ENCODE results near the gene H2BW2.

Gene H2BW2

DNA sequence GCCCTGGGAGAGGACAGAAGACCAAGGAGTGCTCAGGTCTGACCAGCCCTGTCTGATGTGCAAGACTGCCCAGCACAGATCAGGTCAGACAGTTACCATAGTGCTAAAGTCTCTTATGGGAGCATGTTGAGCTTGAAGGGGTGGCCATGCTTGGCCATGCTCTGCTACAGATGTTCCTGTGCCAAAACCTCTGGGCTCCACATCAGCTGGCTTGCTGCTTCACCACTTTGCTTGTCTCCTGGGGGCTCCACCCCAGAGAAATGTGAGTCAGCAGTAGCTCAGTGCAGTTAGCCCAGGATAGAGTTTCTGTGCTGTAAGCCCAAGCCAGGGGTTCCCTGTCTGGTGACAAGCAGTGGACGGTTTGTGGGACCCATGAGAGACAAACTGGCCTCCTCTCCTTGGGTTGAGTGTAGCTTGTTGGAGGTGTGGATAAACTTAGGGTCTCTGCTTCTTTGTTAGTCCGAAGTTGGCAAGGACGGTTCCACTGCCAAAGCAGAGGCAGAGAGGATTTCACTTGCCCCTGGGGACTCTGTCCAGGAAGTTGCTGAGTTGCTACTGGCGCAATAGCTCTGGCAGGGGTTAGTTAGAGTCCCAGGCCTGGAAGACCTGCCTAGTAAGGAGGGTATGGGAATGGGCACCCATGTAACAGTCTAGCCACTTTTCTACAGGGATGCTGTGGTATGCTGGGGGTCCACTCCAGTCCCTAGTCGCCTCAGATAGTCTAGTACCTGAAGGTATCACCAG, 45.0 kb downstream of the H2BW2 start:
- H3K9me3 ChIP-seq (ENCODE audit: control insufficient read depth, insufficient read depth, low read depth, low read length): no peaks in the 10 kb centered on the region
- H3K27ac ChIP-seq (ENCODE audit: extremely low read depth, low read depth, low read length): no peak overlapping the region
- H3K4me3 ChIP-seq (ENCODE audit: low read depth, low read length): no peak overlapping the region
- H3K36me3 ChIP-seq (ENCODE audit: control insufficient read depth in 2 of 2, insufficient read depth in 1 of 2, low read length in 2 of 2): no peaks in the 10 kb centered on the region
- ChIA-PET CTCF (no interaction called here), POLR2A (no interaction called here)
- no peak for TF ChIP-seq ZNF302 (tag by site-specific recombination; IDR thresholded peaks at IDR 0.05; ENCODE audit: low read depth)
- no peak for TF ChIP-seq ZNF10 (tag by site-specific recombination; IDR thresholded peaks at IDR 0.05)
- TF ChIP-seq EGR2 (tag by site-specific recombination; IDR thresholded peaks at IDR 0.05; ENCODE audit: low read depth): no peak
- TF ChIP-seq ZNF768 (tag by site-specific recombination; IDR thresholded peaks at IDR 0.05): no peak
- TF ChIP-seq ZNF16 (tag by site-specific recombination; IDR thresholded peaks at IDR 0.05; ENCODE audit: low read depth): no peak
- no peak for TF ChIP-seq ZBTB21 (tag by site-specific recombination; IDR thresholded peaks at IDR 0.05)
- TF ChIP-seq, protein P1, sequence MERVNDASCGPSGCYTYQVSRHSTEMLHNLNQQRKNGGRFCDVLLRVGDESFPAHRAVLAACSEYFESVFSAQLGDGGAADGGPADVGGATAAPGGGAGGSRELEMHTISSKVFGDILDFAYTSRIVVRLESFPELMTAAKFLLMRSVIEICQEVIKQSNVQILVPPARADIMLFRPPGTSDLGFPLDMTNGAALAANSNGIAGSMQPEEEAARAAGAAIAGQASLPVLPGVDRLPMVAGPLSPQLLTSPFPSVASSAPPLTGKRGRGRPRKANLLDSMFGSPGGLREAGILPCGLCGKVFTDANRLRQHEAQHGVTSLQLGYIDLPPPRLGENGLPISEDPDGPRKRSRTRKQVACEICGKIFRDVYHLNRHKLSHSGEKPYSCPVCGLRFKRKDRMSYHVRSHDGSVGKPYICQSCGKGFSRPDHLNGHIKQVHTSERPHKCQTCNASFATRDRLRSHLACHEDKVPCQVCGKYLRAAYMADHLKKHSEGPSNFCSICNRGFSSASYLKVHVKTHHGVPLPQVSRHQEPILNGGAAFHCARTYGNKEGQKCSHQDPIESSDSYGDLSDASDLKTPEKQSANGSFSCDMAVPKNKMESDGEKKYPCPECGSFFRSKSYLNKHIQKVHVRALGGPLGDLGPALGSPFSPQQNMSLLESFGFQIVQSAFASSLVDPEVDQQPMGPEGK (tag by site-specific recombination; IDR thresholded peaks at IDR 0.05): no peak
- TF ChIP-seq ZNF416 (tag by site-specific recombination; IDR thresholded peaks at IDR 0.05): no peak
- TF ChIP-seq SALL2 (tag by site-specific recombination; IDR thresholded peaks at IDR 0.05; ENCODE audit: borderline replicate concordance): no peak
- no peak for TF ChIP-seq ZNF202 (tag by site-specific recombination; IDR thresholded peaks at IDR 0.05; ENCODE audit: borderline replicate concordance)
- TF ChIP-seq ZNF555 (tag by site-specific recombination; conservative IDR thresholded peaks at IDR 0.05): no peak
- TF ChIP-seq ZBTB48 (tag by site-specific recombination; IDR thresholded peaks at IDR 0.05): no peak
- no peak for TF ChIP-seq ZNF626 (tag by site-specific recombination; IDR thresholded peaks at IDR 0.05)
- no peak for TF ChIP-seq ZNF548 (tag by site-specific recombination; IDR thresholded peaks at IDR 0.05)
- no peak for TF ChIP-seq GFI1B (tag by site-specific recombination; IDR thresholded peaks at IDR 0.05)
- H3K4me1 ChIP-seq (ENCODE audit: control insufficient read depth, insufficient read depth, low read length): no peaks in the 10 kb centered on the region

DNA sequence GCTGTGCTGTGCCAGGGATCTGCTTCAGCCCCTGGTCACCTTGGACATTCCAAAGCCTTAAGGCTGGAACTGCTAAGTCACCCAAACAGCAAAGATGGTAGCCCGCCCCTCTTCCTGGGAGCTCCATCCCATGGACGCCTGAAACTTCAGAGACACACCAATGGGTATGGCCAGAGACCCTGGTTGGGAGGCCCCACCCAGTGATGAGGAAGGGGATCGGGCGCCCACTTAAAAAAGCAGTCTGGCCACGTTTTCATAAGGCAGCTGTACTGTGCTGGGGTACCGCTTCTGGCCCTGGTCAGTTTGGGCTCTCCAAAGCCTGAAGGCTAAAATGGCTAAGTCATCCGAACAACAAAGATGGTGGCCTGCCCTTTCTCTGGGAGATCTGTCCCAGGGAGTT, 45.7 kb downstream of the H2BW2 start:
- Histone ChIP-seq H3K4me3 (ENCODE audit: low read depth, low read length) (no peak overlapping the region), H3K4me1 (ENCODE audit: control insufficient read depth, insufficient read depth, low read length) (no peaks in the 10 kb centered on the region), H3K27ac (ENCODE audit: extremely low read depth, low read depth, low read length) (no peak overlapping the region), H3K36me3 (ENCODE audit: control insufficient read depth in 2 of 2, insufficient read depth in 1 of 2, low read length in 2 of 2) (no peaks in the 10 kb centered on the region), H3K9me3 (ENCODE audit: control insufficient read depth, insufficient read depth, low read depth, low read length) (no peaks in the 10 kb centered on the region)
- POLR2A ChIA-PET: no interaction called here
- CTCF ChIA-PET: interaction anchor here (0.6 kb wide), 1 partner anchor 109 kb away, joined by 3 read pairs; no protein-coding TSS in a partner anchor
- TF ChIP-seq SCRT2 (tag by site-specific recombination; IDR thresholded peaks at IDR 0.05): no peak
- no peak for TF ChIP-seq BCL11A (tag by site-specific recombination; IDR thresholded peaks at IDR 0.05; ENCODE audit: low read depth)
- TF ChIP-seq, protein P2, sequence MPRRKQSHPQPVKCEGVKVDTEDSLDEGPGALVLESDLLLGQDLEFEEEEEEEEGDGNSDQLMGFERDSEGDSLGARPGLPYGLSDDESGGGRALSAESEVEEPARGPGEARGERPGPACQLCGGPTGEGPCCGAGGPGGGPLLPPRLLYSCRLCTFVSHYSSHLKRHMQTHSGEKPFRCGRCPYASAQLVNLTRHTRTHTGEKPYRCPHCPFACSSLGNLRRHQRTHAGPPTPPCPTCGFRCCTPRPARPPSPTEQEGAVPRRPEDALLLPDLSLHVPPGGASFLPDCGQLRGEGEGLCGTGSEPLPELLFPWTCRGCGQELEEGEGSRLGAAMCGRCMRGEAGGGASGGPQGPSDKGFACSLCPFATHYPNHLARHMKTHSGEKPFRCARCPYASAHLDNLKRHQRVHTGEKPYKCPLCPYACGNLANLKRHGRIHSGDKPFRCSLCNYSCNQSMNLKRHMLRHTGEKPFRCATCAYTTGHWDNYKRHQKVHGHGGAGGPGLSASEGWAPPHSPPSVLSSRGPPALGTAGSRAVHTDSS (tag by site-specific recombination; IDR thresholded peaks at IDR 0.05): no peak
- TF ChIP-seq, protein P3, sequence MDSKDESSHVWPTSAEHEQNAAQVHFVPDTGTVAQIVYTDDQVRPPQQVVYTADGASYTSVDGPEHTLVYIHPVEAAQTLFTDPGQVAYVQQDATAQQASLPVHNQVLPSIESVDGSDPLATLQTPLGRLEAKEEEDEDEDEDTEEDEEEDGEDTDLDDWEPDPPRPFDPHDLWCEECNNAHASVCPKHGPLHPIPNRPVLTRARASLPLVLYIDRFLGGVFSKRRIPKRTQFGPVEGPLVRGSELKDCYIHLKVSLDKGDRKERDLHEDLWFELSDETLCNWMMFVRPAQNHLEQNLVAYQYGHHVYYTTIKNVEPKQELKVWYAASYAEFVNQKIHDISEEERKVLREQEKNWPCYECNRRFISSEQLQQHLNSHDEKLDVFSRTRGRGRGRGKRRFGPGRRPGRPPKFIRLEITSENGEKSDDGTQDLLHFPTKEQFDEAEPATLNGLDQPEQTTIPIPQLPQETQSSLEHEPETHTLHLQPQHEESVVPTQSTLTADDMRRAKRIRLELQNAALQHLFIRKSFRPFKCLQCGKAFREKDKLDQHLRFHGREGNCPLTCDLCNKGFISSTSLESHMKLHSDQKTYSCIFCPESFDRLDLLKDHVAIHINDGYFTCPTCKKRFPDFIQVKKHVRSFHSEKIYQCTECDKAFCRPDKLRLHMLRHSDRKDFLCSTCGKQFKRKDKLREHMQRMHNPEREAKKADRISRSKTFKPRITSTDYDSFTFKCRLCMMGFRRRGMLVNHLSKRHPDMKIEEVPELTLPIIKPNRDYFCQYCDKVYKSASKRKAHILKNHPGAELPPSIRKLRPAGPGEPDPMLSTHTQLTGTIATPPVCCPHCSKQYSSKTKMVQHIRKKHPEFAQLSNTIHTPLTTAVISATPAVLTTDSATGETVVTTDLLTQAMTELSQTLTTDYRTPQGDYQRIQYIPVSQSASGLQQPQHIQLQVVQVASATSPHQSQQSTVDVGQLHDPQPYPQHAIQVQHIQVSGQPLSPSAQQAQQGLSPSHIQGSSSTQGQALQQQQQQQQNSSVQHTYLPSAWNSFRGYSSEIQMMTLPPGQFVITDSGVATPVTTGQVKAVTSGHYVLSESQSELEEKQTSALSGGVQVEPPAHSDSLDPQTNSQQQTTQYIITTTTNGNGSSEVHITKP (tag by site-specific recombination; IDR thresholded peaks at IDR 0.05): no peak
- TF ChIP-seq ZNF600 (tag by site-specific recombination; IDR thresholded peaks at IDR 0.05): no peak
- no peak for TF ChIP-seq ZNF623 (tag by site-specific recombination; IDR thresholded peaks at IDR 0.05)
- TF ChIP-seq, protein P4, sequence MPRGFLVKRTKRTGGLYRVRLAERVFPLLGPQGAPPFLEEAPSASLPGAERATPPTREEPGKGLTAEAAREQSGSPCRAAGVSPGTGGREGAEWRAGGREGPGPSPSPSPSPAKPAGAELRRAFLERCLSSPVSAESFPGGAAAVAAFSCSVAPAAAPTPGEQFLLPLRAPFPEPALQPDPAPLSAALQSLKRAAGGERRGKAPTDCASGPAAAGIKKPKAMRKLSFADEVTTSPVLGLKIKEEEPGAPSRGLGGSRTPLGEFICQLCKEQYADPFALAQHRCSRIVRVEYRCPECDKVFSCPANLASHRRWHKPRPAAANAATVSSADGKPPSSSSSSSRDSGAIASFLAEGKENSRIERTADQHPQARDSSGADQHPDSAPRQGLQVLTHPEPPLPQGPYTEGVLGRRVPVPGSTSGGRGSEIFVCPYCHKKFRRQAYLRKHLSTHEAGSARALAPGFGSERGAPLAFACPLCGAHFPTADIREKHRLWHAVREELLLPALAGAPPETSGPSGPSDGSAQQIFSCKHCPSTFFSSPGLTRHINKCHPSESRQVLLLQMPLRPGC (tag by site-specific recombination; IDR thresholded peaks at IDR 0.05): no peak
- no peak for TF ChIP-seq ZNF223 (tag by site-specific recombination; IDR thresholded peaks at IDR 0.05)
- TF ChIP-seq MZF1 (tag by site-specific recombination; IDR thresholded peaks at IDR 0.05; ENCODE audit: borderline replicate concordance): no peak
- no peak for TF ChIP-seq IKZF3 (tag by site-specific recombination; IDR thresholded peaks at IDR 0.05)

Measured in HEK293 (cell line).